Tibial nerve (tissue), 4 donors: ENCODE measurements around the gene LIFR.

Source experiments
- EP300 ChIP-seq, 2 donors: sonication (generic); formaldehyde crosslinking; IDR thresholded peaks; one replicate each; pipeline ENCODE4 v1.6.1; 2017; ENCODE audit warnings: antibody characterized with exemption in 2 of 2, mild to moderate bottlenecking in 1 of 2
- POLR2A ChIP-seq, 2 donors: fragments of 450-650 bp; IDR thresholded peaks; one replicate each; pipeline ENCODE4 v1.6.1; 2017; ENCODE audit warnings: antibody characterized with exemption in 2 of 2, mild to moderate bottlenecking in 2 of 2, moderate library complexity in 2 of 2
- TF ChIP-seq, protein P1 (sequence below), 5 experiments: fragments of 200-600 bp in 3 of 5; fragments of 450-650 bp in 2 of 5; sonication (generic) in 3 of 5; IDR thresholded peaks; one replicate each; pipeline ENCODE4 v1.5.1; 2016 to 2019; ENCODE audit warnings: antibody characterized with exemption in 5 of 5, mild to moderate bottlenecking in 3 of 5, moderate library complexity in 2 of 5

DNA sequence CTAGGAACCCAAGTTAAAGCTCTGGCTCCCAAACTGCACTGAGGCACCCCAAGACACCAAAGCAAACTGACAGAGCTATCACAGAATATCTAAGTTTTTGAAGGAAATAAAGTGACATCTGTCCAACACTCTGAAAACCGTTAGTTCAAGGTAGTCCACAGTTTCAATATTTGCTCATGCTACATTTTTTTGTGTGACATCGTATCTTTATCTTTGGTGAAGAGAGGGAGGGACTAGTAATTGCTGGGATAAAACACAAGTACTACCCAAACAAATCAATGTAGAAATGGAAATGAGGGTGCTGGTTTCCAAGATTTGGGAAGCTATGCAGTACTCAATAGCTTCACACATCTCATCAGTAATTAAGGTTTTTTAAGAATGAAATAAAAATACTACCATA lies 20.6 kb downstream of the LIFR start:
- TF ChIP-seq, protein P1, sequence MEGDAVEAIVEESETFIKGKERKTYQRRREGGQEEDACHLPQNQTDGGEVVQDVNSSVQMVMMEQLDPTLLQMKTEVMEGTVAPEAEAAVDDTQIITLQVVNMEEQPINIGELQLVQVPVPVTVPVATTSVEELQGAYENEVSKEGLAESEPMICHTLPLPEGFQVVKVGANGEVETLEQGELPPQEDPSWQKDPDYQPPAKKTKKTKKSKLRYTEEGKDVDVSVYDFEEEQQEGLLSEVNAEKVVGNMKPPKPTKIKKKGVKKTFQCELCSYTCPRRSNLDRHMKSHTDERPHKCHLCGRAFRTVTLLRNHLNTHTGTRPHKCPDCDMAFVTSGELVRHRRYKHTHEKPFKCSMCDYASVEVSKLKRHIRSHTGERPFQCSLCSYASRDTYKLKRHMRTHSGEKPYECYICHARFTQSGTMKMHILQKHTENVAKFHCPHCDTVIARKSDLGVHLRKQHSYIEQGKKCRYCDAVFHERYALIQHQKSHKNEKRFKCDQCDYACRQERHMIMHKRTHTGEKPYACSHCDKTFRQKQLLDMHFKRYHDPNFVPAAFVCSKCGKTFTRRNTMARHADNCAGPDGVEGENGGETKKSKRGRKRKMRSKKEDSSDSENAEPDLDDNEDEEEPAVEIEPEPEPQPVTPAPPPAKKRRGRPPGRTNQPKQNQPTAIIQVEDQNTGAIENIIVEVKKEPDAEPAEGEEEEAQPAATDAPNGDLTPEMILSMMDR (IDR thresholded peaks at IDR 0.05), result no peak
- TF ChIP-seq EP300 (IDR thresholded peaks at IDR 0.05) (no peak), POLR2A (IDR thresholded peaks at IDR 0.05) (no peak)
